Skin of body (tissue), 2 donors: ENCODE results near the gene RCE1. TPM values are rescaled to one million over a fixed set of nuclear protein-coding genes. Genes with fewer than 3 reads are reported as not detected.

ENCODE experiments used
- DNase-seq: peaks from one replicate; lab custom pipeline; 2025; lab: John Stamatoyannopoulos, UW
- total RNA-seq: library from RNA; depleted of rRNA; stranded (reverse); fragments of >200 nt; gene quantifications from one replicate; pipeline ENCODE4 v1.2.3, GENCODE V29; 2014

The RCE1 gene
- total RNA-seq, 1 donor from 2014 or later = 15.4 TPM

GRCh38 chr11:66856496-66857233, 13.4 kb downstream of the RCE1 start, which contains the start of gene LRFN4:
Gene LRFN4, plus strand, starts transcription at chr11:66857064. Its CDS starts 681 bp downstream, at chr11:66857745.
- no peak for DNase-seq

DNA sequence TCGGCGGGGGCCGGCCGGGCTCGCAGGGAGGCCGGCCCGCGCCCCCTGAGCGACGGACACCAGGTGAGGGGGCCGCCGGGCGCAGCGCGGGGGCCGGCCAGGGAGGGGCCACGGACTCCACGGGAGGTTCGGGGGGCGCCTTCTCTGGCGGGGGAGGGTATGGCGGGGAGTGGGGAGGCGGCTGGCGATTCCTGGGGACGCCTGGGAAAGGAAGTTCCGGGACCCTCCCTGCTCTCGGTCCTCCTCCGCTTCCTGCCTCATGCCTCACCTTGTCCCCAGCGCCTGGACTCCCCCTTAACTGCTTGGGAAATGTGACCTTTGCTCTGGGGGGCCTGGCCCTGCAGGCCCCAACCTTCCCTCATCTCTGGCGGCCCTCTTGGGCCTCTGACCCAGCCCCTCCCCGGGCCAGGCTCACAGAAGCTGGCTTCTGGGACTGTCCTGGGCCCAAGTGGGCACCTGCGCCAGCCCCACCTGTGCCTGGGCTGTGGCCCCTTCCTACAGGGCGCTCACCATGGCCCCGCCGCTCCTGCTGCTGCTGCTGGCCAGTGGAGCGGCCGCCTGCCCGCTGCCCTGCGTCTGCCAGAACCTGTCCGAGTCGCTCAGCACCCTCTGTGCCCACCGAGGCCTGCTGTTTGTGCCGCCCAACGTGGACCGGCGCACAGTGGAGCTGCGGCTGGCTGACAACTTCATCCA, 14.1 kb downstream of the RCE1 start:
- no peak for DNase-seq

- DNase-seq = no peak
Observed at GRCh38 chr11:66857927-66858185, 14.6 kb downstream of the RCE1 start.

GRCh38 chr11:66858186-66858938, 15.1 kb downstream of the RCE1 start:
- DNase-seq = no peak

- DNase-seq = no peak
Observed at GRCh38 chr11:66858939-66859685, 15.9 kb downstream of the RCE1 start.

DNA sequence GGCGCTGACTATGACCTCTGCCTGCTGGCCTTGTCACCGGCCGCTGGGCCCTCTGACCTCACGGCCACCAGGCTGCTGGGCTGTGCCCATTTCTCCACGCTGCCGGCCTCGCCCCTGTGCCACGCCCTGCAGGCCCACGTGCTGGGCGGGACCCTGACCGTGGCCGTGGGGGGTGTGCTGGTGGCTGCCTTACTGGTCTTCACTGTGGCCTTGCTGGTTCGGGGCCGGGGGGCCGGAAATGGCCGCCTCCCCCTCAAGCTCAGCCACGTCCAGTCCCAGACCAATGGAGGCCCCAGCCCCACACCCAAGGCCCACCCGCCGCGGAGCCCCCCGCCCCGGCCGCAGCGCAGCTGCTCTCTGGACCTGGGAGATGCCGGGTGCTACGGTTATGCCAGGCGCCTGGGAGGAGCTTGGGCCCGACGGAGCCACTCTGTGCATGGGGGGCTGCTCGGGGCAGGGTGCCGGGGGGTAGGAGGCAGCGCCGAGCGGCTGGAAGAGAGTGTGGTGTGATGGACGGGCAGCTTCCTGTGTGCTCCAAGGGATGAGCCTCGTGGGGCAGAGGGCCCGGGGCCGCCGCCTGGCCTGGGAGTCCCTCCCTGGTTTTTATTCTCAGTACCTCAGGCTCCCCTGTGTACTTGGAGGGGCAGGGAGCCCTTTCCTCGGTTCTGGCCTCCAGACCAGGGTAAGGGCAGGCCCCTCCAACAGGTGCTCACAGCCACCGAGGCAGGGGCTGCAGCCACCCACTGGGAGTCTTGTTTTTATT, 16.6 kb downstream of the RCE1 start:
- DNase-seq = no peak

DNA sequence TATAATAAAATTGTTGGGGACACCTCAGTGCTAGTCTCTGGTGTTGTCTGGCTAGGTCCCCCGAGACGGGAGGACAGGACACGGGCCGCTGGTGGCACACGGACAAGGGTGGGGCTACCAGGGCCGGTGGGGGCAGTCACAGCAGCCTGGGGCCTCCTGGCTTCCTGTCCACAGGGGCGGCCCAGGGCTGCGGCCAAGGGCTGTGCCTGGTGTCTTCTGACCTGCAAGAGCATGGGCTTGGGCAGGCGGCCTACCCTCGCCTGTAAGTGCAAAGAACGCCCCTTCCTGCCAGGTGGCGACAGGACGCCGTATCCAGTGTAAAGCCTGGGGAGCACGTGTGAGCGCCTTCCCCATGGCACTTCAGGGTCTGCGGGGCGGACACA, 17.2 kb downstream of the RCE1 start:
- no peak for DNase-seq

DNA sequence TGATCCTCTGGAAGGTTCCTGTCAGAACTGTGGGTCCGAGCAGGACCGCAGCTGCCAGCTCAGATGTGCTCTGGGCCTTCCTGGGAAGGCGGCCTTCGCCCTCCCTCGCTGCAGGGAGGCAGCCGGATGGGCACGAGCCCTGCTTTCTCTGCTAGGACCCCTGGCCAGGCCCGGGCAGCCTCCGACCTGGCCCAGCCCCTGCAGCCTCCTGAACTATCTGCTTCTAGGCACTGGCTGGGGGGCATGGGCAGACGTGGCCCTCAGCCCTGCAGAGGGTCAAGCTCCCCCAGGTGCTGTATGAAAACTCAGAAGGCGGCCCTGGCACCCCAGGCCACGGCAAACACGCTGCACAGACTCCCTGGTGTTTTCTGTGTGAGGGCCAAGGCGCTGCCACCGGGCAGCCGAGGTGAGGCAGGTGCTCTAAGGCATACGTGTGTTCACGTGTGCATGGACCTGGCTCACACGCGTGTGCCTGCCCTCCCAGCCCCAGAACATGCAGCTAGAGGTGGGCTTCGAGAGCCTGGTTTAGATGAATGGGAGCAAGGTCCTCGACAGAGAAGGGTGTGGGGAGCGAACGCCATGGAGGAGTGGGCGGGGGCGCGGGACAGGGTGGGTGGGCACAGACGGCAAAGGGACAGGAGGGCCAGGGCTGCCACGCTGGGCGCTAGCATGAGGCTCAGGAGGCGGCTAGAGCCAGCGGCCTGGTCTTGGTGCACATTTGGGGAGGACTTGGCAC, 18.0 kb downstream of the RCE1 start:
- DNase-seq = no peak

- DNase-seq = no peak
Observed at GRCh38 chr11:66861774-66862558, 18.7 kb downstream of the RCE1 start.

DNA sequence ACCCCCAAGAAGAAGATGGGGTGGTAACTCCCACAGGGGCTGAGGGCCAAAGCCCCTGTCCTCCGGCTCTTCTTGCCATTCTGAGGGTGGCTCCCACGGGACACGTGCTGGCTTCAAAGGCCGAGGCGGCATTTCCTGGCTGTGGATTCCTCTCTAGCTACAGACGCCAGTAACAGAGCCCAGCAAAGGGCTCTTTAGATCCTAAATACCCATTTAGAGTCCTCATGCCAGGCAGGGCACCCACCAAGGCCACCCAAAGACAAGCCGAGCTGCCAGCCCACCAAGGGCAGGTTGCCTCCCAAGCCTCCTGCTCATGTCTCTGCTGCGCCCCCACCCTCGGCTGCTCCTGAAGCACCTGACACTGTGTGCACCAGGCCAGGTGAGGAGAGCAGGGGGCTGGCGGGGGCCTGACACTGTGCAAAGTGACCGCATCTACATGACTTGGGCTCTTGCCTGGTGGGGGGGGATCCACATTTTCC, 19.4 kb downstream of the RCE1 start:
- no peak for DNase-seq

DNA sequence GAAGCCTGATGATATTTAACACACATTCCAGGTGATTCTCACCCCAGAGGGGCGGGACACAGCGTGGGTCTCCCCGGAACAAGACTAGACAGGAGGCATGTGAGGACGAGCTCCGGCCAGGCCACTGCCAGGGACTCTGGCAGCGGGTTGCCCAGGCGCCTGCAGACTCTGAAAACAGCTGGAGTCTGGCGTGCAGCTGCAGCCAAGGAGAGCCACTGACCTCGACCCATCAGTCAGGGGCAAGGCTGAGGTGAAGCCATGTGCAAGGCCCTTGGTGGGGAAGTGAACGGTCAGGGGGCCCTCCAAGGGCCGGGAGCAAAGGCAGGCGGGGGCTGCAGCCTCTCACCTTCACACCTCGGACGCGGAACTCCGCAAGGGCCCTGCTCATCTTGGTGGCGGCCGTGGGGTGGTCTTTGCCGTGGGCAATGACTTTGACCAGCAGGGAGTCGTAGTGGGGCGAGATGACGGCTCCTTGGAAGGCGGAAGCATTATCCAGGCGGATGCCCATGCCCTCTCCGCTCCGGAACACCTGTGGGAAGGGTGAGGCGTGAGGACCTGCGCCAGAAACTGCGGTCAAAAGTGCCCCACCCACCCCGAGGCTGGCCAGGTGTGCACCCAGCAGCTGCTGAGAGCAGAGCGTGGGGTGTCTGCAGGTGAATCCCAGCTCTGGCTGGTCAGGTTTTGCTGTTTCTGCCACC, 20.3 kb downstream of the RCE1 start:
- no peak for DNase-seq

DNA sequence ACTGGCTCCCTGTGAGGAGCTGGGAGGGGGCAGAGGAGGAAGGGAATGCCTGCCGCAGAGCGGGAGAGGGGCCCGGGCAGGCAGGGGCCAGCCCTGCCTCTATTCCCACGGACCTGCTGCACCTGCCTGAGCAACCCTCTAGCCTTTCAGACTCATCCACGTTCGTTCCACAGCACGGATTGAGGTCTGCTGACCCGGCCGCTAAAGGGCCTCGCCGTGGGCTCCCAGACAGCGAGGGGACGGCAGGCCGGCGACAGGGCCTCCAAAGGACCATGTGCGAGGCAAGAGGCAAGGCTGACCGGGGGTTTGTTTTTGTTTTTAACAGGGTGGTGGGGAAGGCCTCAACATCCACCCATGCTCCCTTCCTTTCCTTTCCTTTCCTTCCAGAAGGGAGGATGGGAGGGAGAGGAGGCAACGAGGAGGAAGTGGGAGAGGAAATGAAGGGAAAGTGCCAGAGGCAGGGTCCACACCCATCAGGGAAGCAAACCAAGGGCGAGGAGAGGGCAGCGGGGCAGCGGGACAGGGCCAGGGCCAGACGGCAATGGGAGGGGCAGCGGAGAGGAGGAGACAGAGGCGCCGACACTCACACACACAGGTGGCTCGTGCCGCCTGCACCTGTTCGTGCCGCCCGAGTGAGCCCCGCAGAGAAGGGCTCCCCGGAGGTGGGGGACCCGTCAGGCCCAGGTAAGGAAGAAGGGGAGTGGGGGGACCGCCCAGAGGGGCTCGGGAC, 21.1 kb downstream of the RCE1 start:
- no peak for DNase-seq

GRCh38 chr11:66864924-66865697, 21.9 kb downstream of the RCE1 start:
- no peak for DNase-seq

DNA sequence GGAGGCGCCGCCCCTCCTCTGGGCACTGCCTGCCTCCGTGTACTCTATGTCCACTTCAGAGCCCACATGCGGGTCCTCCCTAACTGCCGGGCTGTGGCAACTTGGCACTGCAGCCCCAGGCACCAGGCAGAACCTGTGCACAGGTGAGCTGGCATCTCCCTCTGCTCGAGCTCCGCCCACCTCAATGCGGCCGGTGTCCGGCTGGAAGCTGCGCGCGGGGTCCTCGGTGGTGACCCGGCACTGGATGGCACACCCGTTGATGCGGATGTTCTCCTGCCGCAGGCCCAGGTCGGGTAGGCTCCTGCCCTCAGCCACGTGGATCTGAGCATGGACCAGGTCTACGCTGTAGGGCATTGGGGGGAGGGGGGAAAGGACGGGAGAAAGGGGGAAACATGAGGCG, 22.8 kb downstream of the RCE1 start:
- no peak for DNase-seq

GRCh38 chr11:66866511-66866986, 23.3 kb downstream of the RCE1 start:
- no peak for DNase-seq

GRCh38 chr11:66867425-66868040, 24.3 kb downstream of the RCE1 start:
- DNase-seq = no peak
